Astrocyte (in vitro differentiated cells and primary cell): Measurements from ENCODE around the gene RAD21L1. TPM values are rescaled to one million over a fixed set of nuclear protein-coding genes. Genes with fewer than 3 reads are reported as not detected.

Source experiments
- DNase-seq: peaks from one replicate; pipeline ENCODE4 v3.0.0-alpha.2; 2010; ENCODE audit warnings: low read depth
- FAIRE-seq: peaks from 2 replicates; lab custom pipeline; 2011; peaks lifted over from hg19 to GRCh38; lab: Jason Lieb, UNC
- H2AFZ ChIP-seq: 2 replicates; pipeline ENCODE4 v1.6.0; 2012; ENCODE audit warnings: low read depth, low read length, inconsistent platforms
- H3K27ac ChIP-seq: 2 replicates; pipeline ENCODE4 v1.5.1; 2011; ENCODE audit warnings: low read depth, low read length, inconsistent platforms
- H3K27me3 ChIP-seq: 2 replicates; pipeline ENCODE4 v1.6.0; 2011; ENCODE audit warnings: low read length, inconsistent platforms; ENCODE audit not compliant: insufficient read depth
- H3K36me3 ChIP-seq: 2 replicates; pipeline ENCODE4 v1.5.1; 2011; ENCODE audit warnings: low read length, inconsistent platforms; ENCODE audit not compliant: insufficient read depth
- H3K4me1 ChIP-seq: 2 replicates; pipeline ENCODE4 v1.5.1; 2011; ENCODE audit warnings: low read length, inconsistent platforms; ENCODE audit not compliant: insufficient read depth
- H3K4me2 ChIP-seq: 2 replicates; pipeline ENCODE4 v1.6.0; 2012; ENCODE audit warnings: low read length, inconsistent platforms
- H3K4me3 ChIP-seq: 2 replicates; pipeline ENCODE4 v1.5.1; 2011; ENCODE audit warnings: low read depth, mild to moderate bottlenecking, low read length, inconsistent platforms; ENCODE audit not compliant: insufficient read depth
- H3K79me2 ChIP-seq: 2 replicates; pipeline ENCODE4 v1.6.0; 2012; ENCODE audit warnings: mild to moderate bottlenecking, low read length, inconsistent platforms; ENCODE audit not compliant: insufficient read depth
- H3K9ac ChIP-seq: 2 replicates; pipeline ENCODE4 v1.6.0; 2012; ENCODE audit warnings: mild to moderate bottlenecking, low read length, inconsistent platforms
- H3K9me3 ChIP-seq: 2 replicates; pipeline ENCODE4 v1.5.1; 2012; ENCODE audit warnings: low read depth, mild to moderate bottlenecking, low read length, inconsistent platforms; ENCODE audit not compliant: insufficient read depth
- H4K20me1 ChIP-seq: 2 replicates; pipeline ENCODE4 v1.6.0; 2012; ENCODE audit warnings: low read length, inconsistent platforms; ENCODE audit not compliant: insufficient read depth
- H3K27ac Mint-ChIP-seq: one replicate; pipeline ENCODE4 v1.8.0; 2021; ENCODE audit warnings: mild to moderate bottlenecking, mixed read lengths; ENCODE audit not compliant: unreplicated experiment
- H3K27me3 Mint-ChIP-seq: one replicate; pipeline ENCODE4 v1.8.0; 2021; ENCODE audit warnings: low read depth, mixed read lengths; ENCODE audit not compliant: unreplicated experiment
- H3K36me3 Mint-ChIP-seq: one replicate; pipeline ENCODE4 v1.8.0; 2021; ENCODE audit warnings: low read depth, mixed read lengths; ENCODE audit not compliant: unreplicated experiment
- H3K4me1 Mint-ChIP-seq: one replicate; pipeline ENCODE4 v1.8.0; 2021; ENCODE audit warnings: low read depth, mixed read lengths; ENCODE audit not compliant: unreplicated experiment
- H3K4me3 Mint-ChIP-seq: one replicate; pipeline ENCODE4 v1.8.0; 2021; ENCODE audit warnings: mild to moderate bottlenecking, moderate library complexity, mixed read lengths; ENCODE audit not compliant: unreplicated experiment
- H3K9me3 Mint-ChIP-seq: one replicate; pipeline ENCODE4 v1.8.0; 2021; ENCODE audit warnings: mild to moderate bottlenecking, mixed read lengths; ENCODE audit not compliant: unreplicated experiment
- CTCF ChIP-seq: IDR thresholded peaks from 2 replicates; pipeline ENCODE4 v1.5.1; 2011; ENCODE audit warnings: low read depth, mild to moderate bottlenecking, inconsistent platforms, low read length, moderate library complexity; ENCODE audit not compliant: insufficient read depth
- EZH2 ChIP-seq: IDR thresholded peaks from 2 replicates; pipeline ENCODE4 v1.6.1; 2012; ENCODE audit warnings: mild to moderate bottlenecking, low read length, inconsistent platforms; ENCODE audit not compliant: insufficient read depth
- total RNA-seq: library from RNA; stranded (reverse); gene quantifications from 2 replicates; pipeline ENCODE4 v1.2.1, GENCODE V29; 2021

Gene RAD21L1
- total RNA-seq, 1 donor from 2014 or later, result not detected

GRCh38 chr20:1264727-1265126 is 38.9 kb downstream of the RAD21L1 start:
- H4K20me1 ChIP-seq, result peaks cover 15% of the 10 kb centered on the region
- H3K4me3 ChIP-seq, result no peak overlapping the region
- Mint-ChIP-seq H3K27me3 (no peaks in the 10 kb centered on the region), H3K4me3 (peak overlapping the region; percentile 86), H3K36me3 (no peaks in the 10 kb centered on the region), H3K9me3 (no peaks in the 10 kb centered on the region), H3K4me1 (peaks cover 7% of the 10 kb centered on the region), H3K27ac (no peak overlapping the region)
- DNase-seq (no peak), FAIRE-seq (no peak)
- H2AFZ ChIP-seq, result no peak overlapping the region
- no peaks in the 10 kb centered on the region for H3K9me3 ChIP-seq
- no peak overlapping the region for H3K4me2 ChIP-seq
- no peak overlapping the region for H3K9ac ChIP-seq
- H3K36me3 ChIP-seq, result peaks cover 2% of the 10 kb centered on the region
- no peak for TF ChIP-seq CTCF
- no peak for TF ChIP-seq EZH2
- H3K79me2 ChIP-seq, result no peaks in the 10 kb centered on the region
- no peak overlapping the region for H3K27ac ChIP-seq
- H3K4me1 ChIP-seq, result peaks cover 10% of the 10 kb centered on the region
- H3K27me3 ChIP-seq, result peaks cover 8% of the 10 kb centered on the region

GRCh38 chr20:1265226-1265915 is 39.5 kb downstream of the RAD21L1 start:
- peaks cover 7% of the 10 kb centered on the region for H3K4me1 Mint-ChIP-seq
- no peaks in the 10 kb centered on the region for H3K27me3 Mint-ChIP-seq
- DNase-seq (peak; percentile 30), FAIRE-seq (no peak)
- peak overlapping the region; percentile 90 for H3K4me2 ChIP-seq
- H3K27me3 ChIP-seq, result peaks cover 7% of the 10 kb centered on the region
- H3K4me1 ChIP-seq, result peaks cover 10% of the 10 kb centered on the region
- H3K36me3 ChIP-seq, result peaks cover 3% of the 10 kb centered on the region
- no peaks in the 10 kb centered on the region for H3K79me2 ChIP-seq
- H3K4me3 Mint-ChIP-seq, result peak overlapping the region; percentile 86
- no peaks in the 10 kb centered on the region for H3K36me3 Mint-ChIP-seq
- H3K27ac ChIP-seq, result no peak overlapping the region
- TF ChIP-seq EZH2 (no peak), CTCF (no peak)
- no peak overlapping the region for H3K27ac Mint-ChIP-seq
- H3K9me3 Mint-ChIP-seq, result no peaks in the 10 kb centered on the region
- peak overlapping the region; percentile 92 for H2AFZ ChIP-seq
- H3K9ac ChIP-seq, result peak overlapping the region; percentile 72
- peak overlapping the region; percentile 65 for H3K4me3 ChIP-seq
- H4K20me1 ChIP-seq, result peaks cover 15% of the 10 kb centered on the region
- H3K9me3 ChIP-seq, result no peaks in the 10 kb centered on the region

- Histone ChIP-seq H3K4me2 (peak overlapping the region; percentile 90), H3K27ac (no peak overlapping the region), H3K4me1 (peaks cover 10% of the 10 kb centered on the region), H2AFZ (peak overlapping the region; percentile 92), H3K36me3 (peaks cover 3% of the 10 kb centered on the region), H3K4me3 (peak overlapping the region; percentile 65), H3K9me3 (no peaks in the 10 kb centered on the region), H3K9ac (peak overlapping the region; percentile 72), H3K79me2 (no peaks in the 10 kb centered on the region), H4K20me1 (peaks cover 15% of the 10 kb centered on the region), H3K27me3 (peaks cover 2% of the 10 kb centered on the region)
- Mint-ChIP-seq H3K9me3 (no peaks in the 10 kb centered on the region), H3K4me3 (peak overlapping the region; percentile 86), H3K27ac (peak overlapping the region; percentile 64), H3K36me3 (no peaks in the 10 kb centered on the region), H3K4me1 (peaks cover 7% of the 10 kb centered on the region), H3K27me3 (no peaks in the 10 kb centered on the region)
- FAIRE-seq (no peak), DNase-seq (no peak)
- TF ChIP-seq CTCF (no peak), EZH2 (no peak)
Observed at GRCh38 chr20:1265916-1266166, 40.0 kb downstream of the RAD21L1 start.
